KOPT-K1 (cell line): ENCODE results near the gene HMGA1.

ENCODE experiments used
- H3K27ac ChIP-seq: fragments of 200-600 bp; sonication (generic); 2 replicates; pipeline ENCODE4 v1.5.1; 2016; ENCODE audit warnings: antibody characterized with exemption, mild to moderate bottlenecking, low read depth, low read length; ENCODE audit not compliant: poor library complexity, severe bottlenecking
- H3K36me3 ChIP-seq: fragments of 200-600 bp; sonication (generic); 2 replicates; pipeline ENCODE4 v1.5.1; 2017; ENCODE audit warnings: antibody characterized with exemption, mild to moderate bottlenecking, low read length, moderate library complexity; ENCODE audit not compliant: insufficient read depth
- H3K9me3 ChIP-seq: fragments of 200-600 bp; sonication (generic); 2 replicates; pipeline ENCODE4 v1.5.1; 2017; ENCODE audit warnings: antibody characterized with exemption, low read length, mild to moderate bottlenecking; ENCODE audit not compliant: insufficient read depth, poor library complexity, severe bottlenecking

HMGA1 gene

GRCh38 chr6:34232901-34233300 lies 3.8 kb upstream of the HMGA1 start:
- no peak overlapping the region for H3K27ac ChIP-seq
- H3K9me3 ChIP-seq = no peaks in the 10 kb centered on the region
- H3K36me3 ChIP-seq = no peaks in the 10 kb centered on the region

GRCh38 chr6:34233867-34234266 lies 2.8 kb upstream of the HMGA1 start:
- H3K27ac ChIP-seq = no peak overlapping the region
- no peaks in the 10 kb centered on the region for H3K36me3 ChIP-seq
- no peaks in the 10 kb centered on the region for H3K9me3 ChIP-seq

- Histone ChIP-seq H3K27ac (no peak overlapping the region), H3K9me3 (no peaks in the 10 kb centered on the region), H3K36me3 (peaks cover 6% of the 10 kb centered on the region)
These were observed 1.9 kb upstream of the HMGA1 start for GRCh38 chr6:34234667-34235306.

GRCh38 chr6:34235307-34236130 lies 1.2 kb upstream of the HMGA1 start:
- Histone ChIP-seq H3K27ac (peak overlapping the region; percentile 84), H3K36me3 (peaks cover 13% of the 10 kb centered on the region), H3K9me3 (no peaks in the 10 kb centered on the region)

- Histone ChIP-seq H3K27ac (peak overlapping the region; percentile 84), H3K9me3 (no peaks in the 10 kb centered on the region), H3K36me3 (peaks cover 19% of the 10 kb centered on the region)
These were observed 586 bp upstream of the HMGA1 start for GRCh38 chr6:34236131-34236442.

- Histone ChIP-seq H3K27ac (peak overlapping the region; percentile 97), H3K36me3 (peaks cover 31% of the 10 kb centered on the region)
These were observed 646 bp downstream of the HMGA1 start for GRCh38 chr6:34237316-34237721.

GRCh38 chr6:34237722-34238584 lies 1.3 kb downstream of the HMGA1 start:
- peak overlapping the region; percentile 97 for H3K27ac ChIP-seq
- H3K9me3 ChIP-seq = no peaks in the 10 kb centered on the region
- H3K36me3 ChIP-seq = peaks cover 37% of the 10 kb centered on the region

More at GRCh38 chr6:34237316-34237721, 646 bp downstream of the HMGA1 start:
- H3K9me3 ChIP-seq = no peaks in the 10 kb centered on the region

GRCh38 chr6:34238585-34239499 lies 2.2 kb downstream of the HMGA1 start:
- H3K27ac ChIP-seq = peak overlapping the region; percentile 97
- peaks cover 46% of the 10 kb centered on the region for H3K36me3 ChIP-seq
- H3K9me3 ChIP-seq = no peaks in the 10 kb centered on the region

- no peak overlapping the region for H3K27ac ChIP-seq
- no peaks in the 10 kb centered on the region for H3K9me3 ChIP-seq
- peaks cover 52% of the 10 kb centered on the region for H3K36me3 ChIP-seq
These were observed 2.8 kb downstream of the HMGA1 start for GRCh38 chr6:34239500-34239825.

GRCh38 chr6:34239893-34240292 lies 3.2 kb downstream of the HMGA1 start:
- Histone ChIP-seq H3K36me3 (peaks cover 57% of the 10 kb centered on the region), H3K27ac (no peak overlapping the region), H3K9me3 (no peaks in the 10 kb centered on the region)

GRCh38 chr6:34240329-34241248 lies 3.9 kb downstream of the HMGA1 start:
- Histone ChIP-seq H3K9me3 (no peaks in the 10 kb centered on the region), H3K27ac (no peak overlapping the region), H3K36me3 (peaks cover 64% of the 10 kb centered on the region)

- Histone ChIP-seq H3K9me3 (no peaks in the 10 kb centered on the region), H3K36me3 (peaks cover 74% of the 10 kb centered on the region), H3K27ac (no peak overlapping the region)
These were observed 4.9 kb downstream of the HMGA1 start for GRCh38 chr6:34241351-34242215.
